GM23248 (cell line): ENCODE data around the gene KPNA5.

Experiments used
- EZH2 ChIP-seq: fragments of 200-600 bp; sonication (generic); IDR thresholded peaks from 2 replicates; pipeline ENCODE4 v1.6.1; 2018; ENCODE audit warnings: antibody characterized with exemption, mild to moderate bottlenecking; ENCODE audit not compliant: insufficient read depth, poor library complexity, severe bottlenecking
- EZH2phosphoT487 ChIP-seq: fragments of 200-600 bp; sonication (generic); IDR thresholded peaks from 2 replicates; pipeline ENCODE4 v1.6.1; 2018; ENCODE audit warnings: antibody characterized with exemption, moderate library complexity, mild to moderate bottlenecking, low read depth; ENCODE audit not compliant: insufficient read depth

- TF ChIP-seq EZH2 (no peak), EZH2phosphoT487 (no peak)
These were observed 13.4 kb upstream of the KPNA5 start for GRCh38 chr6:116667623-116668022.
